GM12878 (cell line): ENCODE measurements around the gene PAQR7. TPM values are rescaled to one million over a fixed set of nuclear protein-coding genes. Genes with fewer than 3 reads are reported as not detected.

ENCODE experiments used
- ATAC-seq: fragments of 200-7000 bp; cut with Tn5 transposase; 3 replicates; pipeline ENCODE4 v1.9.1; 2020; ENCODE audit warnings: mild to moderate bottlenecking, moderate library complexity
- BruUV-seq: library from RNA; stranded (reverse); fragments of 400-500 nt; replicated peaks from 2 replicates; lab custom pipeline; 2021; lab: Mats Ljungman, UMichigan
- CTCF ChIA-PET: fragments of 300-600 bp; sonication (Branson Sonifier 250); formaldehyde crosslinking; extraction: SDS; loops from one replicate; lab custom pipeline; 2021; ENCODE audit warnings: inconsistent platforms; lab: Yijun Ruan, JAX
- POLR2A ChIA-PET: fragments of 350-600 bp; formaldehyde crosslinking; extraction: SDS; loops from one replicate; lab custom pipeline; 2021; ENCODE audit warnings: inconsistent platforms; lab: Charles Lee
- RAD21 ChIA-PET: fragments of 300-600 bp; sonication (Branson Sonifier 250); formaldehyde crosslinking; loops from one replicate; lab custom pipeline; 2023; ENCODE audit warnings: antibody characterized with exemption; ENCODE audit not compliant: unreplicated experiment; lab: Charles Lee
- SMC1A ChIA-PET: fragments of 300-600 bp; sonication (Branson Sonifier 250); formaldehyde crosslinking; loops from one replicate; lab custom pipeline; 2023; ENCODE audit not compliant: unreplicated experiment, uncharacterized antibody; lab: Charles Lee
- DNase-seq: peaks from one replicate; pipeline ENCODE4 v3.0.0-alpha.2; 2011; ENCODE audit warnings: low read depth, low spot score
- FAIRE-seq: peaks from 3 replicates; lab custom pipeline; 2011; peaks lifted over from hg19 to GRCh38; lab: Jason Lieb, UNC
- H2AFZ ChIP-seq: 2 replicates; pipeline ENCODE4 v1.6.0; 2011; ENCODE audit warnings: low read depth, low read length, control low read depth; ENCODE audit not compliant: control insufficient read depth
- H3K27ac ChIP-seq: 2 replicates; pipeline ENCODE4 v1.5.1; 2011; ENCODE audit warnings: control low read depth; ENCODE audit not compliant: control insufficient read depth, insufficient read depth
- H3K27me3 ChIP-seq, 2 experiments: replicated peaks in 1 of 2; 2 replicates each; pipeline versions ENCODE4 v1.6.0 to v1.6.1; 2011; ENCODE audit warnings: low read length in 1 of 2; ENCODE audit not compliant: control insufficient read depth in 2 of 2, insufficient read depth in 2 of 2
- H3K36me3 ChIP-seq, 2 experiments: 2 replicates each; pipeline ENCODE4 v1.5.1; 2011; ENCODE audit warnings: low read length in 1 of 2; ENCODE audit not compliant: control insufficient read depth in 2 of 2, insufficient read depth in 2 of 2
- H3K4me1 ChIP-seq: 2 replicates; pipeline ENCODE4 v1.6.1; 2011; ENCODE audit warnings: mild to moderate bottlenecking, low read length, moderate library complexity, mixed read lengths; ENCODE audit not compliant: control insufficient read depth, insufficient read depth
- H3K4me2 ChIP-seq: 2 replicates; pipeline ENCODE4 v1.6.0; 2011; ENCODE audit warnings: control low read depth; ENCODE audit not compliant: control insufficient read depth, insufficient read depth
- H3K4me3 ChIP-seq: fragments of 200-600 bp; sonication (generic); 2 replicates; pipeline ENCODE4 v1.5.1; 2016
- H3K79me2 ChIP-seq: 2 replicates; pipeline ENCODE4 v1.6.0; 2011; ENCODE audit warnings: low read length; ENCODE audit not compliant: control insufficient read depth, insufficient read depth
- H3K9ac ChIP-seq: 2 replicates; pipeline ENCODE4 v1.8.0; 2011; ENCODE audit warnings: low read length, control low read depth, mixed read lengths; ENCODE audit not compliant: control insufficient read depth, insufficient read depth
- H3K9me3 ChIP-seq: replicated peaks from 3 replicates; pipeline ENCODE4 v1.5.1; 2011; ENCODE audit warnings: mild to moderate bottlenecking, low read length; ENCODE audit not compliant: control insufficient read depth, insufficient read depth
- H4K20me1 ChIP-seq: 2 replicates; pipeline ENCODE4 v1.6.0; 2011; ENCODE audit not compliant: control insufficient read depth, insufficient read depth
- CBFB ChIP-seq: IDR thresholded peaks from 2 replicates; pipeline ENCODE4 v1.6.1; 2016; ENCODE audit warnings: antibody characterized with exemption, low read depth
- LARP7 ChIP-seq: fragments of 450-650 bp; IDR thresholded peaks from 2 replicates; pipeline ENCODE4 v1.6.1; 2017; ENCODE audit warnings: mild to moderate bottlenecking
- MEF2B ChIP-seq: fragments of 450-650 bp; IDR thresholded peaks from 2 replicates; pipeline ENCODE4 v1.6.1; 2018; ENCODE audit warnings: mild to moderate bottlenecking, moderate library complexity; ENCODE audit not compliant: partially characterized antibody, poor library complexity, severe bottlenecking
- PKNOX1 ChIP-seq: fragments of 450-650 bp; IDR thresholded peaks from 2 replicates; pipeline ENCODE4 v1.6.1; 2016; ENCODE audit warnings: mild to moderate bottlenecking
- POLR2A ChIP-seq: IDR thresholded peaks from 2 replicates; pipeline ENCODE4 v1.6.1; 2011; ENCODE audit warnings: low read depth, mild to moderate bottlenecking, low read length
- RAD21 ChIP-seq: IDR thresholded peaks from 2 replicates; pipeline ENCODE4 v1.6.1; 2011; ENCODE audit warnings: mild to moderate bottlenecking, low read depth, low read length, moderate library complexity; ENCODE audit not compliant: insufficient read depth
- RB1 ChIP-seq: fragments of 450-650 bp; formaldehyde crosslinking; IDR thresholded peaks from 2 replicates; pipeline ENCODE4 v1.6.1; 2017; ENCODE audit warnings: mild to moderate bottlenecking, borderline replicate concordance
- RCOR1 ChIP-seq: conservative IDR thresholded peaks from 2 replicates; pipeline ENCODE4 v1.6.1; 2012; ENCODE audit warnings: low read depth, low read length, improper control_type of control experiment
- RELB ChIP-seq: fragments of 450-650 bp; IDR thresholded peaks from 2 replicates; pipeline ENCODE4 v1.6.1; 2017; ENCODE audit warnings: low read depth, mild to moderate bottlenecking, moderate library complexity
- RUNX3 ChIP-seq: IDR thresholded peaks from 2 replicates; pipeline ENCODE4 v1.6.1; 2012; ENCODE audit warnings: low read length, inconsistent platforms
- SIX5 ChIP-seq: IDR thresholded peaks from 2 replicates; pipeline ENCODE4 v1.6.1; 2011; ENCODE audit warnings: mild to moderate bottlenecking, low read depth, low read length, moderate library complexity; ENCODE audit not compliant: severe bottlenecking
- SRF ChIP-seq, 2 experiments: IDR thresholded peaks; 2 replicates each; pipeline ENCODE4 v1.6.1; 2011; ENCODE audit warnings: low read depth in 2 of 2, low read length in 2 of 2, mild to moderate bottlenecking in 1 of 2, moderate library complexity in 1 of 2
- WGBS: methylation state at CpG from one replicate; pipeline ENCODE4 v1.1.6; 2016; ENCODE audit warnings: low lambda C conversion rate; ENCODE audit not compliant: insufficient replicate concordance, insufficient coverage; ENCODE audit errors: missing lambda C conversion rate; 5-methylcytosine and 5-hydroxymethylcytosine counted together
- in situ Hi-C: fragments of 300-500 bp; cut with MboI; formaldehyde crosslinking; loops from 9 replicates; pipeline ENCODE4 v1.14.3; 2018; ENCODE audit warnings: mixed read lengths
- intact Hi-C: fragments of 100-400 bp; cut with micrococcal nuclease; formaldehyde crosslinking; loops from one replicate; pipeline ENCODE4 v1.14.2; 2022; ENCODE audit not compliant: unreplicated experiment
- polyA plus RNA-seq, 11 experiments: library from polyadenylated mRNA; depleted of rRNA in 4 of 11; unstranded in 6 of 11; stranded (reverse) in 5 of 11; fragments of >200 nt; fragmentation: Nextera tagmentation in 4 of 11; fragmentation: Illumina TruSeq in 1 of 11; extraction: Ambion mirVana in 4 of 11; extraction: Trizol in 1 of 11; gene quantifications; 1 replicate in 1 of 11; 2 replicates in 10 of 11; pipeline versions ENCODE4 v1.2.1 to v1.2.3, GENCODE V29; 2011 to 2016; ENCODE audit warnings: inconsistent platforms in 2 of 11, missing spikeins in 2 of 11, low read depth in 1 of 11
- total RNA-seq, 4 experiments: library from RNA; depleted of rRNA in 3 of 4; stranded (reverse); fragments of >200 nt in 3 of 4; fragmentation: Illumina TruSeq in 1 of 4; extraction: Trizol in 1 of 4; gene quantifications; 2 replicates each; pipeline versions ENCODE4 v1.2.1 to v1.2.3, GENCODE V29; 2013 to 2021

The PAQR7 gene
- total and polyA plus RNA-seq, 10 of the 15 experiments (the other 5 are each of a cell fraction or from before 2014, with no cell fraction given) = 1.1 to 8.8 (median 5.2) TPM

- TF ChIP-seq SRF (IDR thresholded peaks at IDR 0.05; ENCODE audit: low read depth in 2 of 2, low read length in 2 of 2) (no peak), LARP7 (no peak)
- Histone ChIP-seq H4K20me1 (no peaks in the 10 kb centered on the region), H3K4me2 (no peak overlapping the region), H3K4me3 (no peak overlapping the region), H3K9ac (no peak overlapping the region), H3K27me3 (no peaks in the 10 kb centered on the region), H3K9me3 (no peaks in the 10 kb centered on the region), H3K27ac (no peak overlapping the region), H2AFZ (no peak overlapping the region), H3K4me1 (peaks cover 6% of the 10 kb centered on the region; the same call in 1 of the 2 replicates), H3K36me3 (peaks cover 3 to 13% of the 10 kb centered on the region in 2 experiments; a peak in 3 of 4 replicates), H3K79me2 (peaks cover under 1% of the 10 kb centered on the region)
- in situ Hi-C loops = loop anchor here (5.0 kb wide), 1 partner anchor 101 kb away; the partner anchor contains the start of gene PAFAH2
- 100% methylated on average over 1 of the region's 1 CpG for WGBS
- SMC1A ChIA-PET = interaction anchor here (0.6 to 19.7 kb wide), 18 partner anchors 8 to 349 kb away, joined by 3 to 319 read pairs (median 5); partner anchors contain the start of genes PAFAH2 and PAQR7
- RAD21 ChIA-PET = interaction anchor here (0.9 to 14.5 kb wide), 15 partner anchors 13 to 273 kb away, joined by 3 to 296 read pairs (median 4); partner anchors contain the start of genes C1orf232, PAFAH2, PAQR7 and ZNF593
- DNase-seq (no peak), ATAC-seq (no peak), FAIRE-seq (no peak)
- CTCF ChIA-PET = interaction anchor here (0.6 to 14.0 kb wide), 35 partner anchors 8 to 420 kb away, joined by 3 to 383 read pairs (median 5); partner anchors contain the start of genes MTFR1L, PAFAH2, PAQR7 and ZNF593
- POLR2A ChIA-PET = interaction anchor here (0.5 to 12.0 kb wide), 6 partner anchors 8 to 102 kb away, joined by 3 to 116 read pairs (median 4); partner anchors contain the start of gene PAFAH2
- BruUV-seq = no TSS peak
- intact Hi-C loops = no loop called here
Measured at GRCh38 chr1:25896266-25896665, 20.8 kb upstream of the PAQR7 start.

- ChIA-PET POLR2A (interaction anchor here (0.6 to 12.0 kb wide), 4 partner anchors 9 to 134 kb away, joined by 3 to 116 read pairs (median 10); partner anchors contain the start of gene PAFAH2), SMC1A (interaction anchor here (0.6 to 19.7 kb wide), 22 partner anchors 9 to 250 kb away, joined by 3 to 319 read pairs (median 4); partner anchors contain the start of genes PAFAH2 and PAQR7), CTCF (interaction anchor here (0.6 to 14.0 kb wide), 56 partner anchors 8 to 1851 kb away, joined by 3 to 383 read pairs (median 4); partner anchors contain the start of genes MTFR1L, PAFAH2, PAQR7 and ZNF593), RAD21 (interaction anchor here (0.6 to 14.5 kb wide), 25 partner anchors 9 to 522 kb away, joined by 3 to 296 read pairs (median 3); partner anchors contain the start of genes C1orf232, MTFR1L, PAFAH2 and PAQR7)
- intact Hi-C loops = loop anchor here (1.0 kb wide), 1 partner anchor 102 kb away; no protein-coding TSS in a partner anchor
- no peak overlapping the region for H3K4me3 ChIP-seq
- peaks cover 6% of the 10 kb centered on the region; the same call in 1 of the 2 replicates for H3K4me1 ChIP-seq
- no peak overlapping the region for H3K4me2 ChIP-seq
- no peak overlapping the region for H3K27ac ChIP-seq
- WGBS = 19% methylated on average over 12 of the region's 12 CpGs
- H2AFZ ChIP-seq = peak overlapping the region; percentile 32
- ATAC-seq = peak; percentile 97
- no peaks in the 10 kb centered on the region; the same call in none of the 2 replicates for H3K79me2 ChIP-seq
- in situ Hi-C loops = loop anchor here (5.0 kb wide), 1 partner anchor 102 kb away; the partner anchor contains the start of gene PAFAH2
- no peaks in the 10 kb centered on the region for H4K20me1 ChIP-seq
- no peaks in the 10 kb centered on the region for H3K9me3 ChIP-seq
- BruUV-seq = no TSS peak
- FAIRE-seq = peak; percentile 93
- no peak overlapping the region for H3K9ac ChIP-seq
- H3K36me3 ChIP-seq = peaks cover 3 to 12% of the 10 kb centered on the region in 2 experiments; a peak in 3 of 4 replicates
- no peaks in the 10 kb centered on the region for H3K27me3 ChIP-seq
- DNase-seq = no peak
- TF ChIP-seq SIX5 (peak; percentile 40), RUNX3 (no peak), MEF2B (no peak), PKNOX1 (peak; percentile 53; the same call in 1 of the 2 replicates), RCOR1 (0 out of 2 replicates have a peak, but pooled peaks have one; percentile 45), POLR2A (peak; percentile 44), RB1 (peak; percentile 57; the same call in 1 of the 2 replicates), CBFB (no peak), RELB (no peak), RAD21 (peak; percentile 89)
Measured at GRCh38 chr1:25895365-25895990, 20.0 kb upstream of the PAQR7 start.
